Right ventricle myocardium inferior (tissue), 1 donor: ENCODE measurements around the gene RECQL. TPM values are rescaled to one million over a fixed set of nuclear protein-coding genes. Genes with fewer than 3 reads are reported as not detected.

Experiments
- ATAC-seq: fragments of 200-7000 bp; cut with Tn5 transposase; one replicate; pipeline ENCODE4 v1.9.1; 2020; ENCODE audit warnings: mild to moderate bottlenecking, moderate library complexity
- DNase-seq: peaks from one replicate; pipeline ENCODE4 v3.0.0; 2021; ENCODE audit errors: missing footprints
- intact Hi-C: fragments of 100-400 bp; cut with DNase I; formaldehyde crosslinking; loops from one replicate; pipeline ENCODE4 v1.11.0; 2022
- long read RNA-seq: library from polyadenylated mRNA; unstranded; transcript quantifications from one replicate; pipeline ENCODE4 v2.0.0, GENCODE V29; 2021
- total RNA-seq: library from RNA; stranded (reverse); fragmentation: NEBNext Ultra II Directional; extraction: Animal tissue kit (Norgen Biotek cat#: 25700); gene quantifications from one replicate; pipeline ENCODE4 v1.2.1, GENCODE V29; 2021
- donor health status: DM: no; HTN: yes; CAD: no; lungs with severe emphysema.

RECQL gene
- total RNA-seq: 19.4 TPM
- long read RNA-seq, transcript RECQL-203 (16 exons, 2,572 nt): major isoform, 9 of 26 reads
- long read RNA-seq, transcript RECQL-204 (15 exons, 3,702 nt): minor isoform, 7 of 26 reads
- long read RNA-seq, partial matches to known transcripts: 2 of 26 reads
- long read RNA-seq, other reads (novel, unspliced or antisense): 8 of 26 reads

- DNase-seq: peak; percentile 92
- intact Hi-C loops: loop anchor here (10.0 kb wide), 2 partner anchors 153 to 543 kb away; partner anchors contain the start of genes CMAS and LDHB
Observed at GRCh38 chr12:21501258-21502163, at the start of gene RECQL, which contains the start of gene GOLT1B. RECQL (minus strand) TSS chr12:21501635; CDS start chr12:21499570, 2,065 bp downstream. GOLT1B (plus strand) TSS chr12:21501789; CDS start chr12:21501924, 135 bp downstream.

GRCh38 chr12:21547437-21547836 lies 46.0 kb upstream of the RECQL start:
- ATAC-seq (no peak), DNase-seq (no peak)
- intact Hi-C loops: no loop called here

More at GRCh38 chr12:21501258-21502163, at the start of gene RECQL, which contains the start of gene GOLT1B:
- peak; percentile 99 for ATAC-seq

GRCh38 chr12:21546716-21547115 lies 45.3 kb upstream of the RECQL start:
- no peak for ATAC-seq

GRCh38 chr12:21545557-21545956 lies 44.1 kb upstream of the RECQL start:
- intact Hi-C loops: no loop called here
- DNase-seq (no peak), ATAC-seq (no peak)

More at GRCh38 chr12:21546716-21547115, 45.3 kb upstream of the RECQL start:
- DNase-seq: no peak
- intact Hi-C loops: no loop called here

- intact Hi-C loops: no loop called here
- ATAC-seq (no peak), DNase-seq (no peak)
Observed at GRCh38 chr12:21543151-21543550, 41.7 kb upstream of the RECQL start.

GRCh38 chr12:21542403-21542802 lies 41.0 kb upstream of the RECQL start:
- ATAC-seq: peak; percentile 63
- intact Hi-C loops: no loop called here

GRCh38 chr12:21541773-21542172 lies 40.3 kb upstream of the RECQL start:
- intact Hi-C loops: no loop called here
- DNase-seq: no peak
- no peak for ATAC-seq

More at GRCh38 chr12:21542403-21542802, 41.0 kb upstream of the RECQL start:
- no peak for DNase-seq

GRCh38 chr12:21539797-21540196 lies 38.4 kb upstream of the RECQL start:
- intact Hi-C loops: no loop called here
- DNase-seq (no peak), ATAC-seq (no peak)

- ATAC-seq (no peak), DNase-seq (no peak)
- intact Hi-C loops: no loop called here
Observed at GRCh38 chr12:21538061-21538653, 36.7 kb upstream of the RECQL start.

- no peak for DNase-seq
- ATAC-seq: no peak
- intact Hi-C loops: loop anchor here (10.0 kb wide), 2 partner anchors 75 to 155 kb away; partner anchors contain the start of gene GYS2
Observed at GRCh38 chr12:21529456-21529855, 28.0 kb upstream of the RECQL start.

- intact Hi-C loops: loop anchor here (10.0 kb wide), 2 partner anchors 76 to 156 kb away; partner anchors contain the start of gene GYS2
- peak; percentile 51 for ATAC-seq
- DNase-seq: no peak
Observed at GRCh38 chr12:21528953-21529352, 27.5 kb upstream of the RECQL start.

- DNase-seq (peak; percentile 74), ATAC-seq (peak; percentile 94)
- intact Hi-C loops: loop anchor here (10.0 kb wide), 2 partner anchors 77 to 157 kb away; partner anchors contain the start of gene GYS2
Observed at GRCh38 chr12:21527451-21528180, 26.2 kb upstream of the RECQL start.

- intact Hi-C loops: loop anchor here (10.0 kb wide), 2 partner anchors 78 to 158 kb away; partner anchors contain the start of gene GYS2
- ATAC-seq (no peak), DNase-seq (no peak)
Observed at GRCh38 chr12:21526721-21527345, 25.4 kb upstream of the RECQL start.

- no peak for ATAC-seq
- DNase-seq: no peak
- intact Hi-C loops: loop anchor here (10.0 kb wide), 2 partner anchors 79 to 159 kb away; partner anchors contain the start of gene GYS2
Observed at GRCh38 chr12:21526053-21526452, 24.6 kb upstream of the RECQL start, which contains the start of gene SPX. SPX (plus strand) TSS chr12:21526296; CDS start chr12:21526473, 177 bp downstream.

GRCh38 chr12:21523148-21523547 lies 21.7 kb upstream of the RECQL start:
- DNase-seq (no peak), ATAC-seq (no peak)
- intact Hi-C loops: loop anchor here (10.0 kb wide), 2 partner anchors 82 to 162 kb away; partner anchors contain the start of gene GYS2

- intact Hi-C loops: loop anchor here (10.0 kb wide), 2 partner anchors 83 to 163 kb away; partner anchors contain the start of gene GYS2
- ATAC-seq: no peak
- no peak for DNase-seq
Observed at GRCh38 chr12:21521541-21521940, 20.1 kb upstream of the RECQL start.

GRCh38 chr12:21518451-21518850 lies 17.0 kb upstream of the RECQL start:
- DNase-seq (no peak), ATAC-seq (no peak)
- intact Hi-C loops: no loop called here

- intact Hi-C loops: no loop called here
Observed at GRCh38 chr12:21516281-21516680, 14.8 kb upstream of the RECQL start.

More at GRCh38 chr12:21516281-21516680, 14.8 kb upstream of the RECQL start:
- ATAC-seq: no peak
- no peak for DNase-seq
